GM19468 (cell line): ENCODE results near the gene CRNKL1.

Experiments
- ATAC-seq: cut with Tn5 transposase; IDR thresholded peaks from one replicate; pipeline ENCODE4 v1.9.1; 2021; ENCODE audit warnings: mild to moderate bottlenecking, moderate library complexity, moderate number of reproducible peaks; ENCODE audit not compliant: unreplicated experiment; ENCODE audit errors: extremely low read depth

CRNKL1 gene

DNA sequence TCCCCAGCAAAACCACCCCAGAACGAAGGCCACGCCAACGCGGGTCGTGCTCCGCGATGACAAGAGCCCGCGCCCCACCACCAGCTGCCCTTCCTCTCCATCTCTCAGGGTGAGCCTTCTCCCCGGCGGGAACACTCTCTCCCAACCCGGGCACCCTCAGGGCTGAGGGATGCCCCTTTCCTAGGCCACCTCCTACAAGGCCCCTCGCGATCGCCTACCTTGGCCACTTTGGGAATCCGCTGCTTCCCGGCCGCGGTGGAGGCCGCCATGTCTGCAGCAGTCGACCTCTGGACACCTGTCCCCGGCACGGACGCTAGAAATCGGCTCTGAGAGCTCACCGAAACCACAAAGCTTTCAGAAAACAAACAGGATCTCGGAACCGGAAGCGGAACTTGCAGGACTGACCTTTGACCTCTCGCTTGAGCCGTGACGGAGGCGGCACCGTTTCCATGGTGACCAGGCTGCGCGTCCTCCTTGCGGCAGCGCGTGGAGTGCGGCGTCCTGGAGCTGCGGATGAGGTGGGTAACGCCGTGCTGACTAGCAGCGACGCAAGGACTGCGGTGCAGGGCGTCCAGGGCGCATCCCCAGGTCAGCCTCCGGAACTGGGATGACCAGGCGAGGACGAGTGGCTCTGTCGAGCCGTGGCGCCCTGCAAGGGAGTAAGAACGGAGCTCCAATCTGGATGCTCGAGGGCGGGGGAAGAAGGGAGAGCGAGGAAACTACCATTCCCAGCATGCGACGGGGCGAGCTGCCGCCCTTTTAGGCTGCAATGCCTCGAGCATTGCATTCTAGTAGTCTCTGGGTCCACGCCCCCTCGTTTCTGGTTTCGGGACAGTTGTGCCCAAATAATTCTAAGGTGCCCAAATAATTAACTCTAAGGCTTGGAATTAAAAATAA lies at the start of gene CRNKL1, which contains the start of gene CFAP61:
CRNKL1 (minus strand) TSS at position 393 of the 897 bp plus-strand sequence; CDS start at position 269, 124 bp downstream.
CFAP61 (plus strand) TSS at position 459 of the 897 bp plus-strand sequence. CDS start 4,122 bp downstream, outside the sequence.
- peak; percentile 89 for ATAC-seq

DNA sequence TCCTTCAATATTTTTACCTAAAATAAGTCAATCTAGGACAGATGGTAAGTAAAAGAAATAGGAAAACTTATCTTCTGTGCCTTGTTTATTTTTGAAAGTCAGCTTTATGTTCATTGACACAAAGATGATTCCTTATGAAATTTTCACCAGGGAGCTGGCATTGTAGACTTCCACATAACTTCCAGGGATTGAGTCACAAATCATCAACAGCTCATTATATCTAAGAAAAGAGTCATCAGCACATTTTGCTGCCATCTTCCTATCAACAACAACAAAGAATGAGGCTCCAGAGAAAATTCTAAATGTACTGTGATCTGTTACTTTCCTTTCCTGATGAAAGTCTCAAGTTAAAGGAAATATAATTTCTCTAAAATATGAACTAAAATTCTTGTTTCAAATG lies 48.6 kb upstream of the CRNKL1 start:
- ATAC-seq, result no peak

DNA sequence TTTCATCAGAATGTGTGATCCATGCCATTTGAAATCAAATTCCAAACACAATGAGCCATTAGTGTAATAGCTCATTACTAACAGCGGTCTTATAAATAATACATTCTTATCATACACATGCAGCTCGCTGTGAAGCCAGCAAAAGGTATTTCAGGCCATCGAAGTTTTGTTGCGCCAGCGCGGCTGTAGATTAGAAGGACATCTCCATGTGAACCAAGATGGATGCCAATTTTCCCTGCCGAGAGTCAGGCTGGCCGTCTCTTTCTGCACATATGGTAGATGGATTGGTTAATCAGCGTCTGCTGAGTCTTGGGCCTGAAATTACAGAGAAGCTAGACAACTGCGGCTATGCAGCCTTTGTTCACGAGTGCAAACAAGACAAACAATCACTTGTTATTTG lies 44.2 kb upstream of the CRNKL1 start:
- no peak for ATAC-seq

DNA sequence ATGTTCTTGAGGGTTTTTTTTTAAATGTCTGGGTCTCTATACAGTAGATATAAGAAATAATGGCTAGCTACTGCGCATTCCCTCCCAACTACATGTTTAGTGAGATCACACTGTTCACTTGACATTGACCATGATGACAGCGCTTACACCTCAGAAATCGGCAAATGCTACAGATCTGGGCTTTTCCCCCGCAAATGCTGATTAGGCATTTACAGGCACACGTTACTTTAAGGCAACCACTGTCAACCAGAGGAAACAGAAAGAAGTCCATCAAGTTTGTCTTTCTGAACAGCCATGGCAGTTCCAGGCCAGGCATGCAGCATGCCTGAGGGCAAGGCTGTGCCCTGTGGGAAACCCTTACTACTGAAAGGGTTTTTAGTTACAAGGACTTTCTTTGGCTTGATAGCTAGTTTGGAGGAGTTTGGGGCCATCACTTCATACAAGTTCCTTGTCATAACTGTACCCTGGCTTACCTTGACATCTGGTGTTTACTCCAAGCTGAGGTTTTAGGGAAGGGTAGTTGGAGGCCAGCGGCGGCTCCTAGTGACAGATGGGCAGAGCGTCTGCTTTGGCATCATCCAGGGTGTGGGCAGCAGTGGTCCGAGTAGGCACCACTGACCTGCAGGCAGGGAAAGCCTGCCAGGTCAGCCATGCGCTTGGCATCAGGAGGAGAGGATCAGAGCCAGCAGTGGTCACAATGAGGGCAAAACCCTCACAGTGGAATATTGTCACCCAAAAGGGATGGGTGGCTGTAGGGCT lies 43.0 kb upstream of the CRNKL1 start:
- ATAC-seq, result no peak

DNA sequence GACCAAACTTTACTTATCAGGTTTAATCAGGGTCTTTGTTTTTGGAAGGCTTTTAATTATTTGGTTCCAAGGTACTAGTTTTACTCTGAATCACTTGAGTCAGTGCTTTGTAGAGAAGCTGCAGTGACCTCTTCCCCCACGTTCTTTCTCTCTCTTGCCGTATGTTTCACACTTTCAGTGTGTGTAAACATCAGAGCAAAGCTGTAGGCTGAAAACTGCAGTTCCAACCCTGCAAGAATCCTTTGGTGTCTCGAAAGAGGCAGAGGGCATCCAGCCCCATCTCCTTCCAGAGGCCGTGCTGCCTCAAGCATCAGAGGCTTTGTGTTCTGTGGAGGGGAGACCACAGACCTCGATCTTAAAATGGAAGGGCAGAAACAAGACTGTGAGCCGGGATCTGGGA lies 42.1 kb upstream of the CRNKL1 start:
- no peak for ATAC-seq

DNA sequence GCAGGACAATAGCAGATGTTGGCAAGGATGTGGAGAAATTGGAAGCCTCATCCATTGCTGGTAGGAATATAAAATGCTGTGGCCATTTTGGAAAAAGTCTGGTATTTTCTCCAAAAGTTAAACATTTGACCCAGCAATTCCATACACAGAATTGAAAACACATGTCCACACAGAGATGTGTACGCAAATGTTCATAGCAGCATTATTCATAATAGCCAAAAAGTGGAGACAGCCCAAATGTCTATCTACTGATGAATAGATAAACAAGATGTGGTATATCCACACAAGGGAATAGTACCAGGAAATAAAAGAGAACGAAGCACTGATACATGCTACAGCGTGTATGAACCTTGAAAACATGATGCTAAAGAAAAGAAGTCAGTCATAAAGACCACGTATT lies 40.6 kb upstream of the CRNKL1 start:
- ATAC-seq, result no peak

DNA sequence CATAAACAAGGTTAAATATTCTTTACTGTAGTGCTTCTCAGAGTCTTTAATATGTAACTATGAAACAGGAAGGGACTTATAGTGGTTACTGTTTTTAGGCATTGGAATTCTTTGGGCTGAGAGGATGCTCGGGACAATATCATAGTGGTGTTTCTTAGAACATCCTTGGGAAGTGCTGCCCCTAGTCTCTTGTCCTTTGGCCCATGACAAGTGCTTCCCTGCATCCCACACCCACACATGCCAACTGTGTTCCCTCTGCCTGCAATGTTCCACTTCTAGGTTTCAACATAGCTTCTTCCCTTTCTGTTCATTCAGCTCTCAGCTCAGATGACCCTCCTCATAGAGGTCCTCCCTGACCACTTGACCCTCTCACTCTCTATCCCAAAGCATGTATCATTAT lies 37.7 kb upstream of the CRNKL1 start:
- no peak for ATAC-seq

DNA sequence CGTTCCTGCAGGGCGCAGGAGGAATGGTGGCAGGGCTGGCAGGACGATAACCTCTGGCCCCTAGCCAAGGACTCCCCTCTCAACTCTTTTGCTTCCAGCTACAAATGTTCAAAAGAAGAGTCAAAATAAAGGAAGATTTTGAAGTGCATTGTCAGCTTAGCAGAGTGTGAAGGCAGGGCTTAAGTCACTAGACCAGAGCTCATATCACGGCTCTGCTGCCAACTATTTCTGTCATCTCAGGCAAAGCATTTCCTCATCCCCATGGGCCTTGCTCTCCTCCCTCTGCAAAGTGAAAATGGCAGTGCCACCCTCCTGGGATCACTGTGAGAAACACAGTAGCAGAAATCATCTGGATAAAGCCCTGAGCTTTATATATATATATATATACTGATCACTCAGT lies 36.8 kb upstream of the CRNKL1 start:
- ATAC-seq, result no peak

DNA sequence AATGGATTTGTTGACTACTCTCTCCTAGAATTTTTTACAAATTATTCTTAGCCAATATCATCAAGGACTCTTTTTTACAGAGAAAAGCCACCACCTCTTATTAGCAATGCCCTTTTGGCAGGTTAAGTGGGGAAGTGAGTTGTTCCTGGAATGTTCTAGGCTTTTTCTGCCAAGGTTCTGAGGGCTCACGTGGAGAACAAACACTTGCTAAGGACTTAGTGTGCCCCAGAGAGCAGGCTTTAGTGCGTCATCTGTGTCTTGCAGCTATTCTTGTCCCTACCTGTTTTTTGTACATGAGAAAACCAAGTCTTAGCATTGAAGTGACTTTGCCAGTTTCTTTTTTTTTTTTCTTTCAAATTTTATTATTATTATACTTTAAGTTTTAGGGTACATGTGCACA lies 33.5 kb upstream of the CRNKL1 start:
- ATAC-seq, result no peak

DNA sequence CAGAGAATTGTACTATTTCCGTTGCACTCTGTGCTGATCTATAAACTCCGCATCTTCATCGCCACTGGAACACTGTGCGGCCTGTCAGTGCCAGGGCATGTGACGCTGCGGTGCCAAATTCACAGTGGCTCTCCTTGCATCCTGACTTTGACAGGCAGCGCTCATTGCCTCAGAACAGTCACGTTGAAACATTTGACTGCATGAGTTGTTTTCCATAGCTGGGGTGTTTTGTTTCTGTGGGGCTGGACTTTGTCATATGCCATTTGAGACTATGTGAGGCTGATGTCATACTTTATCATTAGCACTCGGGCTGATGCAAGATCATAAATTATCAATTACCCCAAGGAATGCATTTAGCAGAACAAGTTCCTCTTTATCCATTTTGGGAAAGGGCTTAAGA lies 32.8 kb upstream of the CRNKL1 start:
- no peak for ATAC-seq

DNA sequence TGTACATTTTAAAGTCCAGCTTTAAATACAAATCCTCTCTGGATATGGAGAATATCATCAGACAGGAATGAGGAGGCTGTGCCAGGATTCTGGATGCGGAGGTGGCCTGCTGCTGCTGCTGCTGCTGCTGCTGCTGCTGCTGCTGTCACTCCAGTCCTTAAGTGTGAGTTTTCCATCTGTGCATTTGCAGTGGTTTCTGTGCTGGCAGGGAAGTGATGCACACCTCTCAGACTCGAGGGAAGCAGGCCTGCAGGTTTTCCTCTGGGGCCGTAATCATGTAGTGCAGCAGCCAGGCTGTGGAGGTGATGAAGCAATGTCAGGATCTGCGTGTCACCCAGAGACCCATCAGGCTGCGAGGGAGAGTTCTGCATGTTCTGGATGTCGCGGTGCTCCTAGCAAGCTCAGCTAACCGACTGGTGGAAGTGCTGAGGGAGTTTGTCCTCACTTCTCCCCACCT lies 32.1 kb upstream of the CRNKL1 start:
- ATAC-seq, result no peak

DNA sequence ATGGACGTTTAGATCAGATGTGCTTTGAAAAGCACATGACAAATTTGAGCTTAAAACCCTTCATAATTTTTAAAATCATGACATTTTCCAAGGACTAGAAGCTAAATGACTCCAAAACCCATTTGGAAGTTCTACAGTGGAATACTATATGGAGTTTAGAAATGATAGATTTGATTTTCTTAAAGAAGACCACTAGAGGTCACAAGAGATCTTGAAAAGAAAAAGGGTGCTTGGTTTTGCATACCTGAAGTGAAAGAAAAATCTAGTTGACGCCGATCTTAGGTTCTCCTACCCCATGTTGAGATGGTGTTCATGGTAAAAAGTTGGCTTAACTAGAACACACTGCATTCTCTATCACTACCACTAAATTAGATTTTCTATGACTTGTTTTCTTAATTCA lies 31.5 kb upstream of the CRNKL1 start:
- ATAC-seq, result no peak

DNA sequence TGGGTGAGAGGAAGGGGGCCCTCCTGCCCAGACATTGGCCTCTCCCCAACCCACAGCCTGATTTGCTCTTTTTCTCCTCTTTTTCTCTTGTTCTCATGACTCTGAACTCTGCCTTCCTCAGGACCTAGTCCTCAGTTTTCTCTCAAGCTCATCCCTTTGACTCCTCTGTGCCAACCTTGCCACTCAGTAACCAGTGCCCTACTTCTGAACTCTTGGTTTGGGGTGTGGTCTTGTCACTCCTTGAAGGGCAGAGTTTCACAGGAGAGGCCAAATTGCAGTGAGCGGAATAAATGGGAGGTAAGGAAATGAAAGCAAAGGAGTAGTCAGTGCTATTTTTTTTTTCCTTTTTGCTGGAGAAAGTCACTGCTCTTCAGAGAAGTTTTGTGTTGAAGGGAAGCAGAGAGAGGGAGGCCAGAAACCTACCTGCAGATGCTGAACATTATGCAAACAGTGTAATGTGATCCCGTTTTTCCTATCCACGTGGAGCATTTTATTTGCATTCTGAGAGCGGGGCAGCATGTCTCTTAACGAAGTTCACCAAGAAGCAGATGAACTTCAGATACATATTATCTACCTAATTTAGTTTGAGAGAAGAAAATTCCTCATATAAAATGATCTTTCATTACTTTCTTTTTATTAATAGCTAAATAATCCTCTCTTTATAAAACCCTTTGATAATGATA lies 27.0 kb upstream of the CRNKL1 start:
- no peak for ATAC-seq

DNA sequence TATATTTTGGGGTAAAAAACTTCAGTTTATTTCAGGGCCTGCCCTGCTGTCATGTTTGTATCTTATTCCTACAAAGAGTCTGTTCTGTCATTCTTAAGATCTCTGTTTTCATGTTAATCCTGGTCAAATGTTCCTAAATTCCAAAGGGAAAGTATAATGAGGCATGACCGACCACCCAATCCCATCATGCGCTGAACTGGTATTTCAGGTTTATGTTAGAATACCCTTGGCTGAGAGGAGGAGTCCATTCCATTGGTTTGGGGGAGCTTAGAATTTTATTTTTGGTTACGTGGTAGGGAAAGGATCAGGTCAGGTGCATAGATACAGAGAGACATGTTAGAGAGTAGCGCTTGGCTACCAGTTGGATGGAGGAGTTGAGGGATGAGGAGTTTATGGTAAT lies 25.8 kb upstream of the CRNKL1 start:
- ATAC-seq, result no peak

DNA sequence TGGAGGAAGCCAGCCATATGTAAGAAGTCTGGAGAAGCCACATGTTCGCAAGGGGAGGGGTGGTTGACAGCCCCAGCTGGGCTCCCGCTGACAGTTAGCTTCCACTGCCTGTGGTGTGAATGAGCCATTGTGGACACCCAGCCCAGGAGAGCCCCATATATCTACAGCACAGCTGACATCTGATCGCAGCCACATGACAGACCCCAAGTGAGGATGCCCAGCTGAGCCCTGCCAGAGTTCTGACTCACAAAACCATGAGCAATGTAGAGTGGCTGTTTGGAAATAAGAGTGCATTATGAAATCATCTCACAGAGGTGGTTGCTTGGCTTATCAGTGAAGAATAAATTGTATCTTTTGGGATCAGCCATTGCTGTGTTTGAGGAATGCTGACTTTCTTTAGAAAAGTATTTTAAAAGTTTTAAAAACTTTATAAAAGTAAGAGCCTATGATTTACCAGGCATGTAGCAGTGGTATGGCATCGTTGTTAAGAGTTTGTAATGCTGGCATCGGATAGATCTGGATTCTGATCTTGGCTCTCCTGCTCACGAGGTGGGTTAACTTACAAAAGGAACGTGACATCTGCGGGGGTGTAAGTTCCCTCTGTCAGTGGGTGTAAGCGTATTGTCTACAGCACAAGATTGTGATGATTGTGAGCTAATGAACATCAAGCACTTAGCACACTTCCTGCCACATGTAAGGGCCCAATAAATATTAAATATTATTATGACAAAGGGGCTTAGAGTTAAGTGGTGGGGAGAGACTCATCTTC lies 24.2 kb upstream of the CRNKL1 start:
- ATAC-seq, result no peak

DNA sequence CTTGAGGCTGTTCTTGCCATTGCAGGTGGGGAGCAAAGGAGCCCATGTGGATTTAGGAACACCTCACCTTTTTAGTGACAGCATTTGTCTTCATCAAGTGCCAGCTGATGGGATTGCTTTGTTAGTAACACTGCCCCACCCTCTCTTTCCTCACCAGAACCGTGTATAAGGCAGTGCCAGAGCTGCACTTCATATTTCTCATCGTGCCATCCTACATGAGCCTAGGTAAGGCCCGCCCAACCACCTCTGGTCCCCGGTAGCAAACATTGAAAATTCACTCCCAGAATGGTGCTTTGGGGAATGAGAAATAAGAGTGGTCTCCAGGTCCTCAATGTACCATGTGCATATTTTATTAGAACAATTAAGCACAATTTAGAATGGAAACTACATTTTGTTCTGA lies 22.8 kb upstream of the CRNKL1 start:
- no peak for ATAC-seq

DNA sequence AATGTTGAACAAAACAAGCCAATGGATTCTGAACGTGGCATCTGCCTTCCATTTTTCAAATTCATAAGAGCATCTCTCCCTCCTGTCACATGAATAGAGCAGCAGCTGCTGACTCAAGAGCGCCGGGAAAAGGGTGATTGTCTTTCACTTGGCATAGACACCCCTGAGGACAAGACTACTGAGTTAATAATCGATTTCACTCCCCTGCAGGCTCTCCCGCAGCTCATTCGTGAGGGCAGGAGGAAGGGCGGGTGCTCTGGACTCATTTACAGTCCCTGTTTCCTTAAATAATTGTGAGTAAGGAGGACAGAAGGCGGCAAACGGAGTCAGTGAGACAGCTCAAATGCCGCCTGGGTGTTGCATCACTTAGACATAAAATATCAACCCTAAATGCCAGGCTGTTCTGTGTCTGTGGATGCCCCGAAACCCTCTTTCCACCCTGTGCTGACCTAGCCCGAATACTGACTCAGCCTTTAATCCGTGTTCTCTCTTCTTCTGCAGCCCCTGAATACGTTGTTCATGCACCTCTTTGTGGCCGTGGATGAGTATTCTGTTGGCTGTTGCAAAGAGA lies 21.6 kb upstream of the CRNKL1 start:
- ATAC-seq, result no peak

DNA sequence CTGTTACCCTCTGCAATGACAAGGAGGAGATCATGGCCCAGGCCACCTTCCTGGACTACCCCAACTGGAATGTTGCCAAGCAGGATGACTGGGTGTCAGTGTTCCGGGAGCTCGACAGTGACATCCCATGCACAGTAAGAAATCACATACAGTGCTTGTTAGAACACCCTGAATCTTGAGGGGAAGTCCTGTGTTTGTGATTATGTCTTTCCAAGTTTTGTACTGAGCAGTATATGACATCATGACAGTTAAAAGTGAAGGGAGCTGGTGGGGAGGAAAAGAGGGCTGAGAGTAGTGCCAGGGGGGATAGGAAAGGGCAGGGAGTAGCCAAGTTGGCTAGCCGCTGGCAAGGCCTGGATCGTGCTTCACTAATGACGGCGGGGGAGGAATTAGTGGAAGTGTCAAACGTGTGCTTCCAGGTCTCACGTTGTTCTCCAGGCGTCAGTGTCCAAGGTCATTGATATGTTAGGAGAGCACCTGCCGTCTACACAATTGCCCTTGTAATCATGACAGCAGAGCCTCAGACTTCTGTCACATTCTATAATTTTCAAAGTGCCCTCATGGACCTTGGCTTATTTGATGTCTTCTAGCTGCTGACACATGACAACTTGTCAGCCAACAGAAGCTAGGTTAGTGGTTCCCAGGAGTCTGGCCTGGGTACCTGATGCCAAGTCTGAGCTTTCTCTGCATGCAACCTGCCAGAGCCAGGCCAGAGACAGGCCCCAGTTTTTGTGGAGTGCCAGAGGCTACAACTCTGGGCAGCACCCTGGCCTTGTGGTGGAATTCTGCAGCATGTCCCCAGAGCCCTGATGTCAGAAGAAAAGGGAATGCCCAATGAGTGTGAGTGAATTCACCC lies 18.8 kb upstream of the CRNKL1 start:
- ATAC-seq, result no peak

DNA sequence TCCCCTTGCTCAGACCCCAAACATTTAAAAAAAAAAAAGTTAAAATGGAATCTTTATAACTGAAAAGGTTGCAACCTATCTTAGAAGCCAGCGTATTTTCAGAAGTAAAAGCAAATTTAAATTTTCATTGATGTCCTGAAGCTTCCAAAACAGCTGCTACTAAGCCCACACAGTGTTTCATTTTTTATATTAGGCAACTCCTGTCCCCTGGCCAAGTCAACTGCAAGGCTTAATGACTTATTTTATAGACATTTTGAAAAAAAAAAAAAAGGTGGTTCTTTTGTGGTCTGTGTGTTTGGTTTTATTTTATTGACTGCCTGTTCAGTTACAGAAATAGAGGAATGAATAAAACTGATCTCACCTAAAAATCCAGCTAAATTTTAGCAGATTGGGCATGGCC lies 13.1 kb upstream of the CRNKL1 start:
- no peak for ATAC-seq
